HCT116 (cell line): ENCODE measurements around the gene SLFN12L. TPM values are rescaled to one million over a fixed set of nuclear protein-coding genes. Genes with fewer than 3 reads are reported as not detected.
"Not testable (repeated sequence)": the region's sequence is repeated elsewhere in the genome, so short reads cannot be mapped to it uniquely, and the experiment has no call there.

Experiments
- ATAC-seq: fragments of 200-7000 bp; cut with Tn5 transposase; 2 replicates; pipeline ENCODE4 v1.9.1; 2020; ENCODE audit warnings: mild to moderate bottlenecking, moderate library complexity
- BruUV-seq: library from RNA; stranded (reverse); fragments of 400-500 nt; replicated peaks from 2 replicates; lab custom pipeline; 2021; lab: Mats Ljungman, UMichigan
- CTCF ChIA-PET: fragments of 300-600 bp; sonication (Branson Sonifier 250); formaldehyde crosslinking; loops from one replicate; lab custom pipeline; 2021; ENCODE audit warnings: antibody characterized with exemption; lab: Charles Lee
- POLR2A ChIA-PET: fragments of 300-600, 350-600 bp; sonication (Branson Sonifier 250); formaldehyde crosslinking; loops from one replicate; lab custom pipeline; 2021; ENCODE audit warnings: antibody characterized with exemption; lab: Charles Lee
- RAD21 ChIA-PET, 2 experiments: fragments of 300-600 bp; sonication (Branson Sonifier 250); formaldehyde crosslinking; loops; one replicate each; lab custom pipeline; 2023; ENCODE audit warnings: low total read pairs in 2 of 2; ENCODE audit not compliant: uncharacterized antibody in 2 of 2, unreplicated experiment in 2 of 2, low non-redundant PET in 1 of 2; lab: Charles Lee
- DNase-seq: peaks from one replicate; pipeline ENCODE4 v3.0.0-alpha.2; 2010; ENCODE audit warnings: low read depth, low spot score
- H2AFZ ChIP-seq: fragments of 200-600 bp; shearing (Covaris generic), sonication (generic); 2 replicates; pipeline ENCODE4 v1.6.1; 2017; ENCODE audit warnings: low read depth, mixed run types, mixed read lengths, antibody characterized with exemption, low read length; ENCODE audit not compliant: poor library complexity, severe bottlenecking
- H3K27ac ChIP-seq: 2 replicates; pipeline ENCODE4 v1.5.1; 2012; ENCODE audit warnings: low read depth, low read length
- H3K27me3 ChIP-seq: fragments of 200-600 bp; sonication (generic); 2 replicates; pipeline ENCODE4 v1.6.1; 2016; ENCODE audit warnings: mixed run types, low read length, mixed read lengths; ENCODE audit not compliant: insufficient read depth
- H3K36me3 ChIP-seq, 2 experiments: fragments of 200-500 bp in 1 of 2; fragments of 200-600 bp in 1 of 2; sonication (Bioruptor generic) in 1 of 2; sonication (generic) in 1 of 2; 2 replicates each; pipeline versions ENCODE4 v1.5.1 to v1.6.1; 2014 to 2016; ENCODE audit warnings: low read length in 2 of 2, inconsistent platforms in 1 of 2, mixed read lengths in 1 of 2, mixed run types in 1 of 2; ENCODE audit not compliant: insufficient read depth in 2 of 2, control insufficient read depth in 1 of 2
- H3K4me1 ChIP-seq, 2 experiments: fragments of 200-600 bp in 1 of 2; sonication (generic) in 1 of 2; 2 replicates each; pipeline versions ENCODE4 v1.5.1 to v1.6.1; 2012 to 2017; ENCODE audit warnings: low read length in 2 of 2, inconsistent platforms in 1 of 2, mild to moderate bottlenecking in 1 of 2, mixed read lengths in 1 of 2, mixed run types in 1 of 2, moderate library complexity in 1 of 2; ENCODE audit not compliant: insufficient read depth in 2 of 2, control insufficient read depth in 1 of 2
- H3K4me2 ChIP-seq: fragments of 200-600 bp; sonication (generic); 2 replicates; pipeline ENCODE4 v1.6.1; 2017; ENCODE audit warnings: mixed run types, low read length, mixed read lengths
- H3K4me3 ChIP-seq, 2 experiments: fragments of 200-600 bp in 1 of 2; sonication (generic) in 1 of 2; replicated peaks in 1 of 2; 2 replicates each; pipeline ENCODE4 v1.5.1; 2011 to 2016; ENCODE audit warnings: low read length in 2 of 2, control low read depth in 1 of 2, low read depth in 1 of 2, mild to moderate bottlenecking in 1 of 2, mixed read lengths in 1 of 2, mixed run types in 1 of 2
- H3K79me2 ChIP-seq: fragments of 200-600 bp; sonication (generic); 2 replicates; pipeline ENCODE4 v1.6.1; 2017; ENCODE audit warnings: mild to moderate bottlenecking, mixed run types, low read length, moderate library complexity, mixed read lengths; ENCODE audit not compliant: insufficient read depth
- H3K9ac ChIP-seq: fragments of 200-600 bp; sonication (generic); 2 replicates; pipeline ENCODE4 v1.6.1; 2016; ENCODE audit warnings: low read length, mixed read lengths
- H3K9me2 ChIP-seq: fragments of 200-600 bp; sonication (generic), shearing (Covaris generic); 2 replicates; pipeline ENCODE4 v1.6.1; 2017; ENCODE audit warnings: mixed run types, mild to moderate bottlenecking, moderate library complexity; ENCODE audit not compliant: insufficient read depth
- H3K9me3 ChIP-seq, 2 experiments: fragments of 200-500 bp in 1 of 2; fragments of 200-600 bp in 1 of 2; sonication (Bioruptor generic) in 1 of 2; sonication (generic) in 1 of 2; 2 replicates each; pipeline ENCODE4 v1.6.1; 2014 to 2017; ENCODE audit warnings: low read length in 2 of 2, mixed read lengths in 2 of 2, inconsistent platforms in 1 of 2, low read depth in 1 of 2, mild to moderate bottlenecking in 1 of 2, mixed run types in 1 of 2, moderate library complexity in 1 of 2; ENCODE audit not compliant: control insufficient read depth in 1 of 2, insufficient read depth in 1 of 2
- H4K20me1 ChIP-seq: fragments of 200-600 bp; sonication (generic), shearing (Covaris generic); 2 replicates; pipeline ENCODE4 v1.6.1; 2017; ENCODE audit warnings: mixed run types, mild to moderate bottlenecking, moderate library complexity; ENCODE audit not compliant: insufficient read depth
- ATF3 ChIP-seq: IDR thresholded peaks from 2 replicates; pipeline ENCODE4 v1.6.1; 2012
- EGR1 ChIP-seq: IDR thresholded peaks from 2 replicates; pipeline ENCODE4 v1.6.1; 2012; ENCODE audit warnings: low read depth
- EZH2 ChIP-seq: fragments of 200-600 bp; sonication (generic); IDR thresholded peaks from 2 replicates; pipeline ENCODE4 v1.6.1; 2017; ENCODE audit warnings: antibody characterized with exemption, mixed run types
- MAX ChIP-seq: IDR thresholded peaks from 2 replicates; pipeline ENCODE4 v1.6.1; 2012
- RAD21 ChIP-seq: IDR thresholded peaks from 2 replicates; pipeline ENCODE4 v1.6.1; 2012; ENCODE audit warnings: low read depth, mild to moderate bottlenecking
- SIN3A ChIP-seq: IDR thresholded peaks from 2 replicates; pipeline ENCODE4 v1.6.1; 2012; ENCODE audit warnings: low read depth
- SP1 ChIP-seq: IDR thresholded peaks from 2 replicates; pipeline ENCODE4 v1.6.1; 2012; ENCODE audit warnings: low read depth
- SRF ChIP-seq: IDR thresholded peaks from 2 replicates; pipeline ENCODE4 v1.6.1; 2012; ENCODE audit warnings: low read depth
- YY1 ChIP-seq: IDR thresholded peaks from 2 replicates; pipeline ENCODE4 v1.6.1; 2011; ENCODE audit warnings: low read length, low read depth, moderate library complexity, mild to moderate bottlenecking; ENCODE audit not compliant: insufficient replicate concordance; ENCODE audit errors: extremely low read depth
- intact Hi-C: fragments of 100-400 bp; cut with micrococcal nuclease; formaldehyde crosslinking; loops from 2 replicates; pipeline ENCODE4 v1.10.0; 2022
- total RNA-seq: library from RNA; stranded (reverse); gene quantifications from one replicate; pipeline ENCODE4 v1.2.1, GENCODE V29; 2021; ENCODE audit not compliant: unreplicated experiment
- TF ChIP-seq, protein P1 (sequence below): IDR thresholded peaks from 2 replicates; pipeline ENCODE4 v1.6.1; 2012; ENCODE audit warnings: low read depth

The SLFN12L gene
- total RNA-seq, 1 experiment from 2014 or later, result 0.17 TPM

DNA sequence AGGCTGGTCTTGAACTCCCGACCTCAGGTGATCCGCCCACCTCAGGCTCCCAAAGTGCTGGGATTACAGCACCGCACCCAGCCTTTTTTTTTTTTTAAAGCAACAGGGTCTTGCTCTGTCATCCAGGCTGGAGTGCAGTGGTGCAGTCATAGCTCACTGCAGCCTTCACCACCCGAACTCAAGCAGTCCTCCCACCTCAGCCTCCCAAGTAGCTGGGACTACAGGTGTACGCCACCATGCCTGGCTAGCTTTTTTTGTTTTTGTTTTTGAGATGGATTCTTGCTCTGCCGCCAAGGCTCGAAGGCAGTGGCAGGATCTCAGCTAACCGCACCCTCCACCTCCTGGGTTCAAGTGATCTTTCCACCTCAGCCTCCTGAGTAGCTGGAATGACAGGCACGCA, 2.1 kb downstream of the SLFN12L start:
- H3K27ac ChIP-seq, H2AFZ ChIP-seq, H3K4me3 ChIP-seq, BruUV-seq, H3K4me1 ChIP-seq, DNase-seq, H3K9ac ChIP-seq, H3K36me3 ChIP-seq, POLR2A ChIA-PET, H3K79me2 ChIP-seq, H4K20me1 ChIP-seq, H3K9me3 ChIP-seq, H3K27me3 ChIP-seq, ATAC-seq, RAD21 ChIA-PET, H3K9me2 ChIP-seq, H3K4me2 ChIP-seq: not testable (repeated sequence)
- intact Hi-C loops, result loop anchor here (5.0 kb wide), 2 partner anchors 278 to 538 kb away; no protein-coding TSS in a partner anchor
- CTCF ChIA-PET, result interaction anchor here (2.9 kb wide), 1 partner anchor 222 kb away, joined by 37 read pairs; no protein-coding TSS in a partner anchor

- CTCF ChIA-PET, result interaction anchor here (1.3 to 2.9 kb wide), 2 partner anchors 19 to 221 kb away, joined by 3 to 37 read pairs; no protein-coding TSS in a partner anchor
- no peak overlapping the region for H2AFZ ChIP-seq
- TF ChIP-seq RAD21 (no peak), SIN3A (no peak), ATF3 (no peak), EZH2 (no peak), MAX (no peak), YY1 (no peak), SP1 (no peak), SRF (no peak), EGR1 (no peak)
- TF ChIP-seq, protein P1, sequence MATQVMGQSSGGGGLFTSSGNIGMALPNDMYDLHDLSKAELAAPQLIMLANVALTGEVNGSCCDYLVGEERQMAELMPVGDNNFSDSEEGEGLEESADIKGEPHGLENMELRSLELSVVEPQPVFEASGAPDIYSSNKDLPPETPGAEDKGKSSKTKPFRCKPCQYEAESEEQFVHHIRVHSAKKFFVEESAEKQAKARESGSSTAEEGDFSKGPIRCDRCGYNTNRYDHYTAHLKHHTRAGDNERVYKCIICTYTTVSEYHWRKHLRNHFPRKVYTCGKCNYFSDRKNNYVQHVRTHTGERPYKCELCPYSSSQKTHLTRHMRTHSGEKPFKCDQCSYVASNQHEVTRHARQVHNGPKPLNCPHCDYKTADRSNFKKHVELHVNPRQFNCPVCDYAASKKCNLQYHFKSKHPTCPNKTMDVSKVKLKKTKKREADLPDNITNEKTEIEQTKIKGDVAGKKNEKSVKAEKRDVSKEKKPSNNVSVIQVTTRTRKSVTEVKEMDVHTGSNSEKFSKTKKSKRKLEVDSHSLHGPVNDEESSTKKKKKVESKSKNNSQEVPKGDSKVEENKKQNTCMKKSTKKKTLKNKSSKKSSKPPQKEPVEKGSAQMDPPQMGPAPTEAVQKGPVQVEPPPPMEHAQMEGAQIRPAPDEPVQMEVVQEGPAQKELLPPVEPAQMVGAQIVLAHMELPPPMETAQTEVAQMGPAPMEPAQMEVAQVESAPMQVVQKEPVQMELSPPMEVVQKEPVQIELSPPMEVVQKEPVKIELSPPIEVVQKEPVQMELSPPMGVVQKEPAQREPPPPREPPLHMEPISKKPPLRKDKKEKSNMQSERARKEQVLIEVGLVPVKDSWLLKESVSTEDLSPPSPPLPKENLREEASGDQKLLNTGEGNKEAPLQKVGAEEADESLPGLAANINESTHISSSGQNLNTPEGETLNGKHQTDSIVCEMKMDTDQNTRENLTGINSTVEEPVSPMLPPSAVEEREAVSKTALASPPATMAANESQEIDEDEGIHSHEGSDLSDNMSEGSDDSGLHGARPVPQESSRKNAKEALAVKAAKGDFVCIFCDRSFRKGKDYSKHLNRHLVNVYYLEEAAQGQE, result no peak
- TF ChIP-seq, all 23 proteins: peak for 0
These were observed 2.8 kb downstream of the SLFN12L start for GRCh38 chr17:35534576-35535093.

More at GRCh38 chr17:35534576-35535093, 2.8 kb downstream of the SLFN12L start:
- no peaks in the 10 kb centered on the region for H4K20me1 ChIP-seq
- H3K27me3 ChIP-seq, result no peaks in the 10 kb centered on the region; the same call in 1 of the 2 replicates
- ATAC-seq (no peak), DNase-seq (no peak)
- H3K9ac ChIP-seq, result no peak overlapping the region
- H3K4me3 ChIP-seq, result no peak overlapping the region
- no peaks in the 10 kb centered on the region for H3K79me2 ChIP-seq
- intact Hi-C loops, result loop anchor here (5.0 kb wide), 3 partner anchors 277 to 1112 kb away; no protein-coding TSS in a partner anchor
- H3K4me2 ChIP-seq, result no peak overlapping the region
- no peaks in the 10 kb centered on the region for H3K9me2 ChIP-seq
- no peaks in the 10 kb centered on the region for H3K9me3 ChIP-seq
- H3K36me3 ChIP-seq, result no peaks in the 10 kb centered on the region
- H3K4me1 ChIP-seq, result peaks cover 0 to 2% of the 10 kb centered on the region in 2 experiments; a peak in 1 of 4 replicates
- BruUV-seq, result no TSS peak
- RAD21 ChIA-PET, result no interaction called here
- no peak overlapping the region for H3K27ac ChIP-seq
- POLR2A ChIA-PET, result no interaction called here
